NCI-H2196 treated with DMSO at 0.1 percent for 48 hours (cell line): ENCODE measurements around the gene IFFO2.
"Not testable (repeated sequence)": the region's sequence is repeated elsewhere in the genome, so short reads cannot be mapped to it uniquely, and the experiment has no call there.

Experiments
- DNase-seq: peaks from one replicate; lab custom pipeline; 2025; ENCODE audit not compliant: unreplicated experiment; lab: John Stamatoyannopoulos, UW

Gene IFFO2

DNA sequence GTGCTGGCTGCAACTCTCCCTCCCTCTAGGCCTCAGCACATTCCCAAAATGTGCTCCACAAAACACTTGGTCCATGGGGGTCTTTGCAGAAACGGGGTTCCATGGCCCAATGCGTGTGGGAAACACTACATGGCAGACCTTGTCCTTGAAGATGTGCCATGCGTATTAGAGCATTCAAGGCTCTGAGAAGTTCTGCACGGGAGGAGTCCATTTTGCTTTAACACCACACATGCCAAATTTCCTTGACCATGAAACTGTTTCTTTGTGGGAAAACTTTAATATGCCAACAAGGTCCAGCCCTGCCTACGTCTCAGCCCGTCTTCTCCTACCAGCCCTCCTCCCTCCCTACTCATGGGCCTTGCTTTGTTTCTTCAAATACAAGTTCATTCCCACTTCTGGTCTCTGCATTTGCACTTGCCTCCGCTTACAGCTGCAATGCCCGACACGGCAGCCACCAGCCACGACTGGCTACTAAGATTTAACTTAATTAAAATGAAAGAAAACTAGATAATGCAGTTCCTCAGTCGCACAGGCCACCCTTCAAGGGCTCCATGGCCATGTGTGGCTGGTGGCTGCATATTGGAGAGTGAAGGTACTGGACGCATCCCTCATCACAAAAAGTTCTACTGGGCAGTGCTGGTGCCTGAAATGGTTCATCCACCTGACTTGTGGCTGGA is 77.8 kb downstream of the IFFO2 start:
- DNase-seq = no peak

DNA sequence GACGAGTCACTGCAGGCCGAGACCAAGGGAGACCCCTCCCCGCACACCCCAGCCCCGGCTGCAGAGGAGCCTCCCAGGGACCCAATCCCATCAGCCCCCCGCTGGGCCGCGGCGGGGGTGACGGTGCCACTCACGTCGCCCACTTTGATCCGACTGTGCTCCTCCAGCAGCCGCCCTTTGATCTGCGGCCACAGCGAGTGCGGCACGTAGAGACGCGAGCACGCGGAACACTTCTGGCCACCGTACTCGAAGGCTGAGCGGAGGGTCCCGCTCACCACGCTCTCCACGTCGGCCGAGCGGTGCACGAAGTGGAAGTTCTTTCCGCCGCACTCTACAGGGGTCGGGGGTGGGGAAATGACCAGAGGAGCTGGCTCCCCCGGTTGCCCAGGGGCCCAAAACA is 79.2 kb downstream of the IFFO2 start:
- DNase-seq = no peak

DNA sequence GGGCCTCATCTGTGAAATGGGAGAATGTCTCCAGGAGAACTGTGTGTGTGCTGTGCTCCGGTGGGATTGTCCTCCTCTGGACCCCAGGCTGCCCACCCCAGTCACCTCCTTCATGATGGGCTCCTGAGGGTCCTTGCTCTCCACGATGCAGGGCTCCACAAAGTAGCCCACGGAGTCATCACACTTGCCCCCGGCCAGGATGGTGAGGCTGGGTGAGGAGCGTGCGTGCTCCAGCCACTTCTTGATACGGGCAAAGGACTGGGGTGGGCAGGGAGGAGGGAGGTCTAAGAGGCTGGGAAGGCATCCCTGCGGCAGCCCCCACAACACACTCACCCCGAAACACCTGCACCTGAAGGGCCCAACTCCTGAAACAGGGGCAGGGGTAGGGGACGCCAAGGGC is 80.3 kb downstream of the IFFO2 start:
- DNase-seq = no peak

DNA sequence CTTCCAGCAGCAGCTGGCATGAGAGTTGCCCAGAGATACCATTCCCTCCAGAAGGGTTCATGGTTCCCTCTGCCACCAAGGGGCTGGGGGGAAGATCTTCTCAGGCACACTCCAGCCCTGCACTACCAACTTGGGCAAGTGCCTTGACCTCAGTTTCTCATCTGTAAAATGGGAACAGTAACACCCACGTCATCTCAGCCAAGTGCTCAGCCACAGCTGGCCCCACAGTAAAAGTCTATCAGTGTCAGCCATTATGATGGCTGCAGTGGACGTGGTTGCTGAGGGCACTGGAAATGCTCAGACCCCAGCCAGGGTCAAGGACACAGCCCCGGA is 80.7 kb downstream of the IFFO2 start:
- no peak for DNase-seq

DNA sequence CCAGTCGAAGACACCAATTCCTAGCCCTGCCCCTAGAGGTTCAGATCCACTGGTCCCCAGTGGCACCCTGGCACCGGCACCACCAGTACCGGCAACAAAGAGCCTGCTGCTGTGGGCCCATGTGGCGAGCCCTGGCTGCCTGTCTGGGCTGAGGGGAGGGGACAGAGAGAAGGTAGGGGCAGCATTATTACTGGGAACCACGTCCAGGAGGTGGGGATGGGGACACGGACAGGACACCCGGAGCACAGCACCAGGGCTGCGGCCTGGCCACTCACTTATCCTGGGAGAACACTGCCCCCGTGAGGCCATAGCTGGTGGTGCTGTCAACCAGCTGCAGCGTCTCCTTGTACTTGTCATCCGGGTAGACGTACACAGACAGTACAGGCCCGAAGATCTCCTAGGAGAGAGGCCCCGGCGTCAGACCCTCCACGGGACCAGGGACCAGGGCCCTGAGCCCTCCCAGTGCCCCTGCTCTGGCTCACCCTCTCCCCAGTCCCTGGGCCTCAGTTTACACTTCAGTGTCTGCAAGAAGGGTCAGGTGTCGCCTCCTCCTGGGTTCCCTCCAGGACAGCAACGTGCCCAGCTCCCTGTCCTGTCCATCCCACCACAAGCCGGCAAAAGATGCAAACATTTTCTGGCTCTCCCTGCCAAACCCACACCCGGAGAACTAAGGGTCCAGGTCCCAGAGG is 81.2 kb downstream of the IFFO2 start:
- peak; percentile 19 for DNase-seq

DNA sequence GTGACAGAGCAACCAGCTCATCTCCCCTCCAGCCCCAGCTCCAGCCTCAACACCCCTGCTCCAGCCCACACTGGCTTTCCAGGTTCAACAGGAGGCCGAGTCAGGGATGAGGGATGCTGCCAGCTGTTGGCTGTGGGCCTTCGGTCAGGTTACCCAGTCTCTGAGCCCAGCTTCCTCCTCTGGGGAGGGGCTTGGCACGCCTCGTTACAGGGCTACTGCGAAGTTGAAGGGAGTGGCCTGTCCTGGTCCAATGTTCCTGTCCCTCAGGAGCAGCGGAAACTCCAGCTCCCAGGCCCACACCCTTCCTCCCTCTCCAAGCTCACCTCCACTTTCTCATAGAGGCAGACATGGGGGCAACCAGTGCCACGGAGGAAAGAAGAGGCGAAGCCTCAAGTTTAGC is 81.9 kb downstream of the IFFO2 start:
- no peak for DNase-seq

DNA sequence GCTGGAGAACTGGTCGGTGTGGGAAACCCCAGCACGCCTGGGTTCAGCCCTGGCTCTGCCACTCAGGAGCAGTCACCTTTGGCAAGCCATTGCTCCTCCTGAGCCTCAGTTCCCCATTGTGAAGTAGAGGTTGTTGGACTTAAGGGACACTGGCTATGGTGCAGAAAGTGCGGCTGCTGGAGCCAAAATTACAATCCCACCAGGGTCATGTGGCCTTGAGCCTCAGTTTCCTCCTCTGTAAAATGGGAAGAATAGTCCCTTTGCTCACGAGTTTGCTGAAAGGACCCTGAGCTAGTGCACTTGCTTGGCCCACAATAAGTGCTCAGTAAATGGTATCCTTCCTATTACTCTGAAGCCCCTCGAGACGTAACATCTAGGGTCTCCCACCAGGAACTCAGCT is 82.4 kb downstream of the IFFO2 start:
- DNase-seq = no peak

DNA sequence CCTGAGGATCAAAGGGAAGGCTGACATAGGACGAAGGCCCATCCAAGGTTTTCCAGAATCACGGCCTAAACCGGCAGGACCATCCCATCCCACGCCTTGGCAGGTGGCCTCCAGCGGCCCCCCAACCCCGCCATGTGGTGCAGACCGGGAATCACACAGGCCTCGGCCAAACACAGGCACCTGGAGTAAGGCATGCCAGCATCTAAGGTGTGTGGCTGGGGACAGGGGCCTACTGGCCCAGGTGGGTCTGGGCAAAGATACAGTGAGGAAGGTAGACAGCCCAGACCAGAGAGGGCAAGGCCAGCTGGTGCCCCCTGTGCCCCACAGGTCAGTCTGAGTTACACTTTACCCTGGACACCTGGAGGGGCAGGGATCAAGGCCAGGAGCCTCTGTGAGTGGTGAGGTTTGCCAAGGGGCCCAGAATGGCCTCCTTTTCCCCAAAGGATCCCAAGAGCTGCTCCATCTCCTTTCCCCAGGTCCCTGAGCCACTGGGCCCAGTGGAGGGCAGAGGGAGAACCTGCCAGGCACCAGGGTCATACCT is 84.3 kb downstream of the IFFO2 start:
- DNase-seq = no peak

DNA sequence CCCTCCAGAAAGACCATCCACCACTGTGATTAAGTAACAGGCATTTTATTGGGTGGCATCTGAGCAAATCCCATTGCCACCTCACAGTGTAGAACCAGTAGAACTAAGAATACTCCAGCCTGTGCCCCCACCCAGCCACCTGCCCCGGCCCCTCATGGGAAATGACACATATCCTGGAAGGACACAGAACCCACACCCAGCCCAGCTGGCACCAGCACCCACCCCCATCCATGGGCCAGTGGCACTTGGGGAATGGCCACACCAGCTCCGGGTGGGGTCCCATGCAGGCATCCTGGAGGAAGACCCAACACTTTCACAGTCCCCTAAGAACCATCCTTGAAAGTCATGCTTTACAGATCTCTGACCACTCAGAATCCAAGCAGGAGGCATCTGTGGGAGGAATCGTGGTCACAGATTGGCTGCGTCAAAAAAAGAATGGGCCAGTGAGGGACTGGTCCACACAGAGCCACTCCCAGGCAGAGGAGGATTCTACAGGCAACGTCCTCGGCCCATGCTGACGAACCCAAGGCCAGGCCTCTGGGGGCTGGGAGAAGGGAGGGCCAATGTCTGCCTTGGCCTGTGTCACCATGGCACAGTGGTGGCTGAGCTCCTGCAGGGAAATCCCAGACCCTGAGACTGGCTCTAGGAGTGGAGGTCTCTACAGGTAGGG is 84.9 kb downstream of the IFFO2 start:
- no peak for DNase-seq

DNA sequence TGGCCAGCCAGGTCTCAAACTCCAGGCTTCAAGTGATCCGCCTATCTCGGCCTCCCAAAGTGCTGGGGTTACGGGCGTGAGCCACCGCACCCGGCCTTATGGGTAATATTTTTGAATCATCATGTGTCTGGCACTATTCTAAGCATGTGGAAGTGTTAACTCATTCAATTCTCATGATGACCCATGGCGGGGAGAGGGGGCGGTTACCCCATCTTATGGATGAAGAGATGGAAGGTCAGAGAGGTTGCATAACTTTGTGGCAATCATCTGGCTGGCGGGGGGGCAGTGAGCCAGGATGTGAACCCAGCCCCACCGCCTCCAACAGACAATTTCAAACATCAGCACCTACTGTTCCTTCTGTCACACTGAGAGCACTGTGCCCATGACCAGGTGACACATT is 85.5 kb downstream of the IFFO2 start:
- DNase-seq = no peak

DNA sequence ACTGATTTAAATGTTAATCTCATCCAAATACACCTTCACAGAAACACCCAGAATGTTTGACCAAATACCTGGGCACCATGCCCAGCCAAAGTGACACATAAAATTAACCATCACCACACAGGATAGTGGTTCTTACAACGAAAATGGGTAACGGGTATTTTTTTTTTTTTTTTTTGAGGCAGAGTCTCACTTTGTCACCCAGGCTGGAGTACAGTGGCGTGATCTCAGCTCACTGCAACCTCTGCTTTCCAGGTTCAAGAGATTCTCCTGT is 85.9 kb downstream of the IFFO2 start:
- not testable (repeated sequence) for DNase-seq

DNA sequence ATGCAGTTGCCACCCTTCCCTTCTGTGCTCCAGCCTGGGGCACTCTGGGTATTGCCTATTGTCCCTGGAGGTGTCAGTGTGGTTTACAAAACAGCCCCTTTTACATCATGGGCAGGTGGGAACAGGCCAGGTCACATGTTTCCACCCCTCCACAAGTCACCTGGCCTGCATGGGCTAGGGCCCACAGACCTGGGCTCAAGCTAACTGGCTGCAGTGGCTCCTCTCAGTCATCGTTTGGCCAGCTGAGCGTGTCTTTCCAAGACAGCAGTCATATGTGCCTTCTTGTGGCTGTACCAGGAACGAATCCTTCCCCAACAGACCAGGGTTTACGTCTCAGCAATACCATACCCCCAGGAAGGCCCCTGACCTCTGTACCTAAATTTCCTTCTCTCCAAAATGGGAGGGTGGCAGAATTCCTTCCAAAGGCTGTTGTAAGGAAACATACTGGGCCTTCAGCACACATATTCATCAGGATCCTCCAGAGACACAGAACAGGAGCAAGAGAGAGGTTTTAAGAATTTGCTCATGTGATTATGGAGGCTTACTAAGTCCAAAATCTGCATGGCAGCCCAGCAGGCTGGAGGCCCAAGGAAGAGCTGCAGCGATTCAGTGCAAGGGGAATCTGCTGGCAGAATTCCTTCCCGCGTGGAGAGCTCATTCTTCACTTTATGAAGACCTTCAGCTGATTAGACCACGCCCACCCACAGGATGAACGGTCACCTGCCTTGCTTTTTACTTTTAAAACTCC is 86.5 kb downstream of the IFFO2 start:
- no peak for DNase-seq

DNA sequence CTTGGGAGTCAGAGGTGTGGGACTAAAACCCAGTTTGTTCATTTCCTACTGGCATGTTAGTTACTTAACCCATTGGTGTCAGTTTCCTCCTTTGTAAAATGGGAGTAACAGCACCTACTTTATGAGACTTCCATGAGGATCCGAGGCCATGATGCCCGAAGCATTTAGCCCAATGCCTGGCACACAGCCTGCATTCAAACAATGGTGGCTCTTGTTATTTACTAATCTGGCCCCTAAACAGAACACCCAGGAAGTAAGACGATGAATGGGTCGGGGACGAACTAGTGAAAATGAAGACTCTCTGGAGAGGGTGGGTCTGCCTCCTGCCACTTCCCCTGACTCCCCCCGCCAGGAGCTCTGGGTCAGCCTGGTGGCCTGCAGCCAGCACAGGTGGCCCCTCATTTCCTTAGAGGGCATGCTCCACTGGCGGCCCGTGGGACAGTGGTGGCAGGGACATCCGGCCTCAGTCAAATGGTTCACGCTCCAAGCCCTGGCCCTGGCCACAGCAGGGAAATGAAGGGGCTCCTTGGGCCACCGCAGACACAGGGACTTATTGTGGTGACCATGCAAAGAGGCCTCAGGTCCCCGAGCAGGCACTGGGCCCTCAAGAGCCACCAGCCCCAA is 87.6 kb downstream of the IFFO2 start:
- DNase-seq = no peak

DNA sequence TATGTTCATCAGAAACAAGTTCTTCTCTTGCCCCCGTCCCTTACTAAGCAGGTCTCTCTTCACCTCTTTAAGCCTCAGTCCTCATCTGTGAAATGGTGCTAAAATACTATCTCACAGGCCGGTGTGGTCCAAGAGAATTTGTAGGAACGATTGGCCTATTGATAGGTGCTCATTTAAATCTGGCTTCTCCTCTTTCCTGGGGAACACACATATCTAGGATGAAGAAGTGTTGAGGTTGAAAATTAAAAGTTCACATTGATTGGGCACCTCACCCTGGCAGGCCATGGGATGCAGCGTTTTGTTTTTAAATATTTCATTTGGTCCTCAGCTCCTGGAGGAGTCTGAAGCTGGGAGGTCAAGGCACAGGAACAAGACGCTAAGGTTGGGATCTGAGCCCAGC is 88.1 kb downstream of the IFFO2 start:
- no peak for DNase-seq

DNA sequence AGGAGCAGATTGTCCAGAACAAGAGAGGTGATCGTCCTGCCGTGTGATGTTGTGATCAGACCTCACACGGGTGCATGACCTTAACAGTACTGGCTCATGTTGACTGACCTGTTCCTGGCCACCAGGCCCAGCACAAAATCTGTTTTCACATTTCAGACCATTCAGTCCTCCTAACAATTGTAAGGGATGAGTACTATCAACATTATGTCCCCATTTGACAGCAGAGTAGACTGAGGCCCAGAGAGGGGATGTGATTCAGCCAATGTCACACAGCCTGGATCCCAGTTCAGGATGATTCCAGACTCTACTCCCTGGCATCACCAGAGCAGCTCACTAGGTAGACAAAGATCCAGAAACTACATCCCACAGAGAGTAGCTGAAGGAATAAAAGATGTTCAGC is 89.6 kb downstream of the IFFO2 start:
- no peak for DNase-seq

DNA sequence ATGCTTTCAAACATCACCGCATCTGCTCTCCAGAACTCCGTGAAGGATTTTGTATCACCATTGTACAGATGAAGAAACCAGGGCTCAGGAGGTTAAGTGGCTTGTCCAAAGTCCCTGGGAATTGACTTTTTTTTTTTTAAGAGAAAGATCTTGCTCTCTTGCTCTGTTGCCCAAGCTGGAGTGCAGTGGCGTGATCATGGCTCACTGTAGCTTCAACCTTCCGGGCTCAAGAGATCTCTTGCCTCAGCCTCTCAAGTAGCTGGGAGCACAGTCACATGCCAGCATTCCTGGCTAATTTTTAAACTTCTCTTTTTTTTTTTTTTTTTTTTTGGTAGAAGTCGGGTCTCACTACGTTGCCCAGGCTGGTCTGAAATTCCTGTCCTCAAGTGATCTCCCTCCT is 90.2 kb downstream of the IFFO2 start:
- DNase-seq = no peak

DNA sequence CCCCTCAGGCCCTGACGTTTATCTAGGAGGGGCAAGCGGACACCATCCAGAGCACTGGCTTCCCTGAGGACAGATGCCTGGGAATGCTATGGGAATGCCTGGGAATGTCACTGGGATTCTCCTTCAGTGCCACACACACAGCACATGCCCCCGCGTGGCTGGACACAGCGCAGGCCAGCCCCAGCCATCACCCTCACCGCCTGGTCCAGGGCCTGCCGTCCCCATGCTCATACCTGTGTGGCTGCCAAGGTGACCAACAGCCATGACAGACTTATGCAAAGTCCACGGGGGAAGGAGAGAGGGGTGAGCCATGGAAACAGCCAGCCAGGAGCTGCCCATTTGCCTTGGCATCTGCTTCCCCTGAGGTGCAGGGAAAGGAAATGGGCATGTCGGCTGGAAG is 91.3 kb downstream of the IFFO2 start:
- no peak for DNase-seq

DNA sequence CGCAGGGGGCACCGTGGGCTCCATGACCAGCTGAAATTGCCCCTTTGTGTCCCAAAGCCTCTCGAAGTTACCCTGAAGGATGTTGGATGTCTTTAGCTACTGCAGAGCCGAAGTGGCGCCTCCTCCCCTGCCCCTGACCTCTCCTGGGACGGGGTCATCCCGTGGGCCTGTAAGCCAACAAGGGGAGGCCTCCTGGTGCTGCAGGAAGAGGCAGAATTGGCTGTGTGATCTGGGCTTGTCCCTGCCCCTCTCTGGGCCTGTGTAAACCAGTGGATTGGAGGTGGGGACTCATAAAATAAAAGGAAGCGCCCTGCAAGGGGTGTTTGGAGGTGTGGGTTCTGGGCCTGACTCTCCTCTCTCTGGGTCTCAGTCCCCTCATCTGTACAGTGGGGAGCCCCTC is 94.9 kb downstream of the IFFO2 start:
- DNase-seq = no peak

DNA sequence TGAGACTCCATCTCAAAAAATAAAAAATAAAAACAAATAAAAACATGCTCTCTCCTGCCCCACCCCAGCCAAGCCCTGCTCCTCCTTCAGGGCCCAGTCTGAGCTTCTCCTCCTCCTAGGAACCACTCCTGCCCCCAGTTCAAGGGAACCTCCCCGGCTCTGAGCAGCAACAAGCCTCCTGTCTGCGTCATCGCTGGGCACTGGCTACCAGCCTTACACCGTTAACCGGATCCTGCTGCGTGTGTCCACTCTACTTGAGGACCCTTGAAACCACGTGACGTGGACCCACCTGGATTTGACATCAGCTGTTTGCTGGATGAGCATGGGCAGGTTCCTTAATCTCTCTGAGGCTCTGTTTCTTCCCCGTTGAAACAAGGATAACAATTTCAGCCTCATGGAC is 95.4 kb downstream of the IFFO2 start:
- DNase-seq = no peak

DNA sequence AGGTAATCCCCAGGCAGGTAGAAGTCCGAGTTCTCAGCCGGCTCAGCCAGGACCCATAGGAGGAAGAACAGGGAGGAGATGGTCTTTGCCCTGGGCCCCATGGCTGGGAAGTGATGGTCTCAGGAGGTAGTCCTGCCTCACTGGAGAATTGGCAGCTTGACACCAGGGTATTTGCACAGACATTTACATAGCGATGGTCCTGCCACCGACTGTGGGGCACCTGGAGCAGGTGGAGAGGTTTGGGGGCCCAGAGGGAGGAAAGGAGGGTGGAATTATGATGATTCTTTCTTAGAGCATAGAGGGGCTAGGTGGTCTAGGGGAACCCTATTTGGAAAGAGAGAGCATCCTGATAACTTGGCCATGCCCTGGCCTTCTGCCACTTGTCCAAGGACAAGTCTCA is 96.9 kb downstream of the IFFO2 start, which contains the start of gene TAS1R2:
TAS1R2 (minus strand) TSS at position 101 of the 400 bp plus-strand sequence; CDS start at position 101, 0 bp downstream.
- DNase-seq = no peak

DNA sequence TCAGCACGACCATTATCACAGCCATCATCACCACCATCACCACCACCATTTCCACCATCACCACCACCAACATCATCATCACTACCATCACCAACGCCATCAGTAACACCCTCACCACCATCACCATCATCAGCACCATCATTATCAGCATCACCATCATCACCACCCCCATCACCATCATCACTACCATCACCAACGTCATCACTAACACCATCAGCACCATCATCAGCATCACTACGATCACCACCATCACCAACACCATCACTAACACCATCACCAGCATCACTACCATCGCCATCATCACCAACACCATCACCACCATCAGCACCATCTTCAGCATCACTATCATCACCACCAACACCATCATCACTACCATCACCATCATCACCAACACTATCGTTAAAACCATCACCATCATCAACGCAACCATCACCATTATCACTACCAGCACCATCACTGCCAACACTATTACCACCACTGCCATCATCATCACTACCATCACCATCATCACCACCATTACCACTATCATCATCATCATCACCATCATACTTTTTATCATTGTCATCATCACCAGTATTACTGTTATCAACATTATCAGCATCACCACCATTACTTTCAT is 98.3 kb downstream of the IFFO2 start:
- DNase-seq = no peak
